A549 (cell line): ENCODE measurements around the gene LPCAT1. TPM values are rescaled to one million over a fixed set of nuclear protein-coding genes. Genes with fewer than 3 reads are reported as not detected.

Experiments
- ATAC-seq, 2 experiments: fragments of 200-7000 bp in 1 of 2; fragments of >200 bp in 1 of 2; cut with Nextera tagmentation in 1 of 2; cut with Tn5 transposase in 1 of 2; 3 replicates each; pipeline versions ENCODE4 v1.8.0 to v1.9.1; 2018 to 2020; ENCODE audit warnings: mild to moderate bottlenecking in 1 of 2, moderate library complexity in 1 of 2
- CTCF ChIA-PET: fragments of 300-600 bp; sonication (Branson Sonifier 250); formaldehyde crosslinking; extraction: SDS; loops from one replicate; lab custom pipeline; 2021; ENCODE audit warnings: antibody characterized with exemption, inconsistent platforms; lab: Yijun Ruan, JAX
- POLR2A ChIA-PET: fragments of 350-600 bp; formaldehyde crosslinking; extraction: SDS; loops from one replicate; lab custom pipeline; 2021; ENCODE audit warnings: antibody characterized with exemption, inconsistent platforms; lab: Yijun Ruan, JAX
- DNase-seq, 2 experiments: peaks; one replicate each; pipeline versions ENCODE4 v3.0.0 to v3.0.0-alpha.2; 2011 to 2016; ENCODE audit warnings: low read depth in 1 of 2, low spot score in 1 of 2
- FAIRE-seq: peaks from 2 replicates; lab custom pipeline; 2011; peaks lifted over from hg19 to GRCh38; lab: Jason Lieb, UNC
- H3K27ac ChIP-seq, 2 experiments: fragments of >200 bp; sonication (Bioruptor Twin); formaldehyde crosslinking; 3 replicates each; pipeline ENCODE4 v1.5.1; 2016 to 2017
- H3K4me1 ChIP-seq: fragments of >200 bp; sonication (Bioruptor Twin); formaldehyde crosslinking; 3 replicates; pipeline ENCODE4 v1.6.1; 2016
- H3K4me2 ChIP-seq: fragments of >200 bp; sonication (Bioruptor Twin); formaldehyde crosslinking; 3 replicates; pipeline ENCODE4 v1.6.1; 2016
- H3K4me3 ChIP-seq: fragments of >200 bp; sonication (Bioruptor Twin); formaldehyde crosslinking; 3 replicates; pipeline ENCODE4 v1.5.1; 2016
- H3K9me3 ChIP-seq: fragments of >200 bp; sonication (Bioruptor Twin); formaldehyde crosslinking; 3 replicates; pipeline ENCODE4 v1.6.1; 2016
- FOXS1 ChIP-seq: fragments of 250-450 bp; sonication (Bioruptor Pico); IDR thresholded peaks from 2 replicates; pipeline ENCODE4 v1.5.0; 2020; ENCODE audit warnings: mild to moderate bottlenecking, moderate library complexity
- HDAC2 ChIP-seq: fragments of 200-600 bp; sonication (generic); IDR thresholded peaks from 2 replicates; pipeline ENCODE4 v1.6.1; 2016
- MAFK ChIP-seq: fragments of 450-650 bp; IDR thresholded peaks from 2 replicates; pipeline ENCODE4 v1.6.1; 2014; ENCODE audit not compliant: partially characterized antibody
- NR3C1 ChIP-seq: fragments of >200 bp; sonication (Bioruptor Twin); formaldehyde crosslinking; IDR thresholded peaks from 3 replicates; pipeline ENCODE4 v1.6.1; 2017
- SMC3 ChIP-seq: fragments of >200 bp; sonication (Bioruptor Twin); formaldehyde crosslinking; IDR thresholded peaks from 3 replicates; pipeline ENCODE4 v1.6.1; 2018; ENCODE audit warnings: inconsistent platforms
- USF2 ChIP-seq: fragments of 450-650 bp; IDR thresholded peaks from 2 replicates; pipeline ENCODE4 v1.6.1; 2014; ENCODE audit warnings: antibody characterized with exemption
- ZSCAN20 ChIP-seq: fragments of 250-450 bp; sonication (Bioruptor Pico); IDR thresholded peaks from 2 replicates; pipeline ENCODE4 v1.8.0; 2022; ENCODE audit warnings: mild to moderate bottlenecking, moderate library complexity
- WGBS: methylation state at CpG from one replicate; pipeline ENCODE4 v1.1.6; 2017; ENCODE audit errors: missing lambda C conversion rate; 5-methylcytosine and 5-hydroxymethylcytosine counted together
- polyA plus RNA-seq, 4 experiments: library from polyadenylated mRNA; depleted of rRNA in 3 of 4; stranded (reverse); fragments of >200 nt; fragmentation: RNase III in 1 of 4; extraction: RNeasy Plus Mini Kit Qiagen cat#74134 plus additional on column Dnase treatment in 1 of 4; gene quantifications; 2 replicates in 3 of 4; 3 replicates in 1 of 4; pipeline ENCODE4 v1.2.3, GENCODE V29; 2011 to 2017
- TF ChIP-seq, protein P1 (sequence below): IDR thresholded peaks from 2 replicates; pipeline ENCODE4 v1.6.1; 2012; ENCODE audit warnings: low read depth, borderline replicate concordance
- TF ChIP-seq, protein P2 (sequence below): fragments of >200 bp; sonication (Bioruptor Twin); formaldehyde crosslinking; IDR thresholded peaks from 3 replicates; pipeline ENCODE4 v1.6.1; 2016
- TF ChIP-seq, protein P3 (sequence below): fragments of 250-450 bp; sonication (Bioruptor Pico); IDR thresholded peaks from 2 replicates; pipeline ENCODE4 v1.5.0; 2020; ENCODE audit warnings: low read depth, mild to moderate bottlenecking, moderate library complexity
- TF ChIP-seq, protein P4 (sequence below): fragments of 200-600 bp; sonication (generic); IDR thresholded peaks from 2 replicates; pipeline ENCODE4 v1.6.1; 2016; ENCODE audit warnings: antibody characterized with exemption, mild to moderate bottlenecking, moderate library complexity

The LPCAT1 gene
- polyA plus RNA-seq, 2 of the 4 experiments (the other 2 are of a cell fraction) = 22.9 to 74.9 TPM

GRCh38 chr5:1511048-1511447 is 12.7 kb downstream of the LPCAT1 start (continued):
- TF ChIP-seq, protein P1, sequence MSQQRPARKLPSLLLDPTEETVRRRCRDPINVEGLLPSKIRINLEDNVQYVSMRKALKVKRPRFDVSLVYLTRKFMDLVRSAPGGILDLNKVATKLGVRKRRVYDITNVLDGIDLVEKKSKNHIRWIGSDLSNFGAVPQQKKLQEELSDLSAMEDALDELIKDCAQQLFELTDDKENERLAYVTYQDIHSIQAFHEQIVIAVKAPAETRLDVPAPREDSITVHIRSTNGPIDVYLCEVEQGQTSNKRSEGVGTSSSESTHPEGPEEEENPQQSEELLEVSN = no peak
- TF ChIP-seq, protein P2, sequence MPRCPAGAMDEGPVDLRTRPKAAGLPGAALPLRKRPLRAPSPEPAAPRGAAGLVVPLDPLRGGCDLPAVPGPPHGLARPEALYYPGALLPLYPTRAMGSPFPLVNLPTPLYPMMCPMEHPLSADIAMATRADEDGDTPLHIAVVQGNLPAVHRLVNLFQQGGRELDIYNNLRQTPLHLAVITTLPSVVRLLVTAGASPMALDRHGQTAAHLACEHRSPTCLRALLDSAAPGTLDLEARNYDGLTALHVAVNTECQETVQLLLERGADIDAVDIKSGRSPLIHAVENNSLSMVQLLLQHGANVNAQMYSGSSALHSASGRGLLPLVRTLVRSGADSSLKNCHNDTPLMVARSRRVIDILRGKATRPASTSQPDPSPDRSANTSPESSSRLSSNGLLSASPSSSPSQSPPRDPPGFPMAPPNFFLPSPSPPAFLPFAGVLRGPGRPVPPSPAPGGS = no peak

- no peak for FAIRE-seq
- POLR2A ChIA-PET = no interaction called here
- no peak overlapping the region for H3K27ac ChIP-seq
These were observed 13.1 kb downstream of the LPCAT1 start for GRCh38 chr5:1510631-1511030.

GRCh38 chr5:1510151-1510561 is 13.6 kb downstream of the LPCAT1 start:
- CTCF ChIA-PET = interaction anchor here (0.6 to 0.9 kb wide), 2 partner anchors 13 to 131 kb away, joined by 3 read pairs; no protein-coding TSS in a partner anchor
- Histone ChIP-seq H3K4me1 (peaks cover 34% of the 10 kb centered on the region), H3K27ac (no peak overlapping the region), H3K4me3 (no peak overlapping the region), H3K4me2 (no peak overlapping the region), H3K9me3 (no peaks in the 10 kb centered on the region)
- POLR2A ChIA-PET = no interaction called here
- WGBS = 97% methylated on average over 18 of the region's 18 CpGs
- no peak for TF ChIP-seq SMC3
- no peak for TF ChIP-seq USF2
- FAIRE-seq = no peak
- ATAC-seq = no peak
- DNase-seq = no peak

More at GRCh38 chr5:1510631-1511030, 13.1 kb downstream of the LPCAT1 start:
- ATAC-seq = no peak
- CTCF ChIA-PET = interaction anchor here (0.9 kb wide), 1 partner anchor 131 kb away, joined by 3 read pairs; no protein-coding TSS in a partner anchor
- Histone ChIP-seq H3K4me3 (no peak overlapping the region), H3K4me2 (no peak overlapping the region), H3K9me3 (no peaks in the 10 kb centered on the region), H3K4me1 (peaks cover 39% of the 10 kb centered on the region)
- 93% methylated on average over 11 of the region's 11 CpGs for WGBS
- DNase-seq = no peak
- TF ChIP-seq, protein P3, sequence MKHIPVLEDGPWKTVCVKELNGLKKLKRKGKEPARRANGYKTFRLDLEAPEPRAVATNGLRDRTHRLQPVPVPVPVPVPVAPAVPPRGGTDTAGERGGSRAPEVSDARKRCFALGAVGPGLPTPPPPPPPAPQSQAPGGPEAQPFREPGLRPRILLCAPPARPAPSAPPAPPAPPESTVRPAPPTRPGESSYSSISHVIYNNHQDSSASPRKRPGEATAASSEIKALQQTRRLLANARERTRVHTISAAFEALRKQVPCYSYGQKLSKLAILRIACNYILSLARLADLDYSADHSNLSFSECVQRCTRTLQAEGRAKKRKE (CRISPR knock-in tag) = no peak
- no peak for TF ChIP-seq FOXS1
- TF ChIP-seq, all 56 proteins: peak for 0

DNA sequence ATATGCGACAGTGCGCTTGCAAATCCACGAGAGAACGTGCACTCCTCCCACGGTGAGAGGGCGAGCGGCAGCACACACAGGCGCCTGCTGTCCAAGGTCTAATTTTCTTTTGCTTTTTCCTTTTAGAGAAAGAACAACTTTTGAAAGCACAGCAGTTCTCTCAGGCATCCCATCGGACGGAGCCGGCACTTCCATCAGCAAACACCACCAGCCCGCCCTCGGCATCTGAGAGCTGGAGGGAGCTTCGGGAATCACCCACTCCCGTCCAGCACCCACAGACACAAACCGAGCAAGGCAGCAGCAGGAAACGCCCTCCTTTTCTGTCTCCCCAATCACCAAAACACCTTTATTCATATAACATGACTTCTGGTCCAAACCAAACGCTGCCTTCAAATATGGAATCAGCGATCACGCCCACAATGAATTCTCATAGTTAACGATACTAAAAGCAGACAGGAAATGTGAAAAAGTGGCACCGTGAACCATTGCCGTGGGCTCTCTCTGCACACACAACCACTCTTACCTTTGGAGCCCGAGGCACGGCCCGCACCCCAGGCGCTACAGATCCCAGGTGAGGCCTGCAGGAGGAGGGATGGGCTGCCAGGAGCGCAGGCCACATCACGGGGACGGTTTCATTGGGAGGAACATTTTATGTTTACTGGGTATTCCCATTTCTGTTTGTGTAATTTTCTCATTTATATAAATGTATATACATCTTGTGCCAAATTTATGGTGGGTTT is 14.2 kb downstream of the LPCAT1 start:
- no peak overlapping the region for H3K4me3 ChIP-seq
- ATAC-seq = no peak
- DNase-seq = no peak

More for the DNA sequence above, 14.2 kb downstream of the LPCAT1 start:
- no peak overlapping the region for H3K4me2 ChIP-seq
- ChIA-PET POLR2A (no interaction called here), CTCF (interaction anchor here (0.6 to 0.9 kb wide), 2 partner anchors 12 to 132 kb away, joined by 3 read pairs; no protein-coding TSS in a partner anchor)
- no peak overlapping the region for H3K27ac ChIP-seq
- FAIRE-seq = no peak
- H3K9me3 ChIP-seq = no peaks in the 10 kb centered on the region
- peaks cover 28% of the 10 kb centered on the region for H3K4me1 ChIP-seq
- 93% methylated on average over 30 of the region's 30 CpGs for WGBS
- TF ChIP-seq, protein P4, sequence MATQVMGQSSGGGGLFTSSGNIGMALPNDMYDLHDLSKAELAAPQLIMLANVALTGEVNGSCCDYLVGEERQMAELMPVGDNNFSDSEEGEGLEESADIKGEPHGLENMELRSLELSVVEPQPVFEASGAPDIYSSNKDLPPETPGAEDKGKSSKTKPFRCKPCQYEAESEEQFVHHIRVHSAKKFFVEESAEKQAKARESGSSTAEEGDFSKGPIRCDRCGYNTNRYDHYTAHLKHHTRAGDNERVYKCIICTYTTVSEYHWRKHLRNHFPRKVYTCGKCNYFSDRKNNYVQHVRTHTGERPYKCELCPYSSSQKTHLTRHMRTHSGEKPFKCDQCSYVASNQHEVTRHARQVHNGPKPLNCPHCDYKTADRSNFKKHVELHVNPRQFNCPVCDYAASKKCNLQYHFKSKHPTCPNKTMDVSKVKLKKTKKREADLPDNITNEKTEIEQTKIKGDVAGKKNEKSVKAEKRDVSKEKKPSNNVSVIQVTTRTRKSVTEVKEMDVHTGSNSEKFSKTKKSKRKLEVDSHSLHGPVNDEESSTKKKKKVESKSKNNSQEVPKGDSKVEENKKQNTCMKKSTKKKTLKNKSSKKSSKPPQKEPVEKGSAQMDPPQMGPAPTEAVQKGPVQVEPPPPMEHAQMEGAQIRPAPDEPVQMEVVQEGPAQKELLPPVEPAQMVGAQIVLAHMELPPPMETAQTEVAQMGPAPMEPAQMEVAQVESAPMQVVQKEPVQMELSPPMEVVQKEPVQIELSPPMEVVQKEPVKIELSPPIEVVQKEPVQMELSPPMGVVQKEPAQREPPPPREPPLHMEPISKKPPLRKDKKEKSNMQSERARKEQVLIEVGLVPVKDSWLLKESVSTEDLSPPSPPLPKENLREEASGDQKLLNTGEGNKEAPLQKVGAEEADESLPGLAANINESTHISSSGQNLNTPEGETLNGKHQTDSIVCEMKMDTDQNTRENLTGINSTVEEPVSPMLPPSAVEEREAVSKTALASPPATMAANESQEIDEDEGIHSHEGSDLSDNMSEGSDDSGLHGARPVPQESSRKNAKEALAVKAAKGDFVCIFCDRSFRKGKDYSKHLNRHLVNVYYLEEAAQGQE = no peak
- no peak for TF ChIP-seq MAFK
- TF ChIP-seq ZSCAN20 (CRISPR knock-in tag) = no peak
- no peak for TF ChIP-seq NR3C1
- no peak for TF ChIP-seq HDAC2
